ENCODE data around the gene SOX8. TPM values are rescaled to one million over a fixed set of nuclear protein-coding genes. Genes with fewer than 3 reads are reported as not detected.
A peak's percentile ranks its signal among the peaks of the same experiment; 100 is the strongest.

The SOX8 gene
- total RNA-seq, 1 donor from 2014 or later = 0.71 TPM

GRCh38 chr16:998615-999014, 17.0 kb downstream of the SOX8 start:
- H3K36me3 ChIP-seq (ENCODE audit: control insufficient read depth, insufficient read depth, low read length) = no peaks in the 10 kb centered on the region
- no peak for TF ChIP-seq CTCF (IDR thresholded peaks at IDR 0.05; ENCODE audit: insufficient read depth, low read length, poor library complexity, severe bottlenecking)
- no peak for DNase-seq (ENCODE audit: low read depth)
- peaks cover 20% of the 10 kb centered on the region for H3K27me3 ChIP-seq (ENCODE audit: control insufficient read depth, insufficient read depth, low read length)
- H3K4me3 ChIP-seq (ENCODE audit: low read depth, low read length) = no peak overlapping the region

- Histone ChIP-seq H3K27me3 (ENCODE audit: control insufficient read depth, insufficient read depth, low read length) (peaks cover 20% of the 10 kb centered on the region), H3K4me3 (ENCODE audit: low read depth, low read length) (no peak overlapping the region), H3K36me3 (ENCODE audit: control insufficient read depth, insufficient read depth, low read length) (no peaks in the 10 kb centered on the region)
- no peak for DNase-seq (ENCODE audit: low read depth)
- TF ChIP-seq CTCF (IDR thresholded peaks at IDR 0.05; ENCODE audit: insufficient read depth, low read length, poor library complexity, severe bottlenecking) = no peak
These were observed 18.1 kb downstream of the SOX8 start for GRCh38 chr16:999677-1000076.

- Histone ChIP-seq H3K36me3 (ENCODE audit: control insufficient read depth, insufficient read depth, low read length) (no peaks in the 10 kb centered on the region), H3K27me3 (ENCODE audit: control insufficient read depth, insufficient read depth, low read length) (peaks cover 26% of the 10 kb centered on the region), H3K4me3 (ENCODE audit: low read depth, low read length) (no peak overlapping the region)
- TF ChIP-seq CTCF (IDR thresholded peaks at IDR 0.05; ENCODE audit: insufficient read depth, low read length, poor library complexity, severe bottlenecking) = no peak
- DNase-seq (ENCODE audit: low read depth) = no peak
These were observed 19.0 kb downstream of the SOX8 start for GRCh38 chr16:1000608-1001007.

GRCh38 chr16:1001096-1001495, 19.5 kb downstream of the SOX8 start:
- DNase-seq (ENCODE audit: low read depth) = no peak
- H3K27me3 ChIP-seq (ENCODE audit: control insufficient read depth, insufficient read depth, low read length) = peaks cover 27% of the 10 kb centered on the region
- no peak for TF ChIP-seq CTCF (IDR thresholded peaks at IDR 0.05; ENCODE audit: insufficient read depth, low read length, poor library complexity, severe bottlenecking)
- H3K4me3 ChIP-seq (ENCODE audit: low read depth, low read length) = no peak overlapping the region
- H3K36me3 ChIP-seq (ENCODE audit: control insufficient read depth, insufficient read depth, low read length) = no peaks in the 10 kb centered on the region

- Histone ChIP-seq H3K27me3 (ENCODE audit: control insufficient read depth, insufficient read depth, low read length) (peaks cover 32% of the 10 kb centered on the region), H3K36me3 (ENCODE audit: control insufficient read depth, insufficient read depth, low read length) (no peaks in the 10 kb centered on the region), H3K4me3 (ENCODE audit: low read depth, low read length) (no peak overlapping the region)
- no peak for TF ChIP-seq CTCF (IDR thresholded peaks at IDR 0.05; ENCODE audit: insufficient read depth, low read length, poor library complexity, severe bottlenecking)
- peak; percentile 52 for DNase-seq (ENCODE audit: low read depth)
These were observed 21.0 kb downstream of the SOX8 start for GRCh38 chr16:1002399-1003166.

Measured in kidney epithelial cell (primary cell).